GM18507 (cell line): ENCODE measurements around the gene HBQ1.
"Not testable (repeated sequence)": the region's sequence is repeated elsewhere in the genome, so short reads cannot be mapped to it uniquely, and the experiment has no call there.

ENCODE experiments used
- DNase-seq: peaks from one replicate; pipeline ENCODE4 v3.0.0; 2011; ENCODE audit warnings: low read depth; ENCODE audit not compliant: insufficient read length; ENCODE audit errors: extremely low spot score
- FAIRE-seq: peaks from 2 replicates; lab custom pipeline; 2011; peaks lifted over from hg19 to GRCh38; lab: Jason Lieb, UNC

Gene HBQ1

GRCh38 chr16:180101-180675 is at the start of gene HBQ1:
Gene HBQ1 (plus strand): TSS chr16:180459. CDS start chr16:180487, 28 bp downstream.
- DNase-seq (no peak), FAIRE-seq (no peak)

GRCh38 chr16:130533-131173 is 49.6 kb upstream of the HBQ1 start:
- no peak for DNase-seq

GRCh38 chr16:132120-132519 is 48.1 kb upstream of the HBQ1 start:
- no peak for DNase-seq
- no peak for FAIRE-seq

More at GRCh38 chr16:130533-131173, 49.6 kb upstream of the HBQ1 start:
- FAIRE-seq, result peak; percentile 9

GRCh38 chr16:133716-134115 is 46.5 kb upstream of the HBQ1 start:
- DNase-seq, result no peak
- no peak for FAIRE-seq

GRCh38 chr16:138049-138417 is 42.2 kb upstream of the HBQ1 start:
- DNase-seq, result no peak
- FAIRE-seq, result no peak

GRCh38 chr16:140175-140857 is 39.9 kb upstream of the HBQ1 start:
- no peak for FAIRE-seq

GRCh38 chr16:142405-142967 is 37.8 kb upstream of the HBQ1 start:
- no peak for FAIRE-seq
- DNase-seq, result no peak

More at GRCh38 chr16:140175-140857, 39.9 kb upstream of the HBQ1 start:
- DNase-seq, result no peak

- DNase-seq (no peak), FAIRE-seq (no peak)
Measured at GRCh38 chr16:143047-143446, 37.2 kb upstream of the HBQ1 start.

- no peak for DNase-seq
Measured at GRCh38 chr16:143456-143855, 36.8 kb upstream of the HBQ1 start.

GRCh38 chr16:144797-145252 is 35.4 kb upstream of the HBQ1 start:
- FAIRE-seq (no peak), DNase-seq (no peak)

More at GRCh38 chr16:143456-143855, 36.8 kb upstream of the HBQ1 start:
- no peak for FAIRE-seq

- FAIRE-seq (no peak), DNase-seq (no peak)
Measured at GRCh38 chr16:146646-147045, 33.6 kb upstream of the HBQ1 start.

- FAIRE-seq, result no peak
- no peak for DNase-seq
Measured at GRCh38 chr16:149024-149660, 31.1 kb upstream of the HBQ1 start.

- no peak for FAIRE-seq
- no peak for DNase-seq
Measured at GRCh38 chr16:152141-153128, 27.8 kb upstream of the HBQ1 start, which contains the start of gene HBZ. Gene HBZ (plus strand): TSS chr16:152644. CDS start chr16:152910, 266 bp downstream.

- DNase-seq, result not testable (repeated sequence)
- peak; percentile 38 for FAIRE-seq
Measured at GRCh38 chr16:153129-153521, 27.1 kb upstream of the HBQ1 start.

- not testable (repeated sequence) for FAIRE-seq
Measured at GRCh38 chr16:153550-154216, 26.6 kb upstream of the HBQ1 start.

GRCh38 chr16:154217-155030 is 25.8 kb upstream of the HBQ1 start:
- FAIRE-seq (no peak), DNase-seq (no peak)

More at GRCh38 chr16:153550-154216, 26.6 kb upstream of the HBQ1 start:
- not testable (repeated sequence) for DNase-seq

- DNase-seq (no peak), FAIRE-seq (no peak)
Measured at GRCh38 chr16:155031-155398, 25.2 kb upstream of the HBQ1 start.
